Muscle layer of colon (tissue), 2 donors: ENCODE results near the gene JMJD7.

Experiments
- H3K27ac ChIP-seq: one replicate; pipeline ENCODE4 v1.7.0; 2013; ENCODE audit warnings: low read depth, mild to moderate bottlenecking, low read length, moderate library complexity
- H3K27me3 ChIP-seq, 2 donors: one replicate each; pipeline ENCODE4 v1.7.0; 2013; ENCODE audit warnings: low read length in 2 of 2, mild to moderate bottlenecking in 2 of 2; ENCODE audit not compliant: insufficient read depth in 2 of 2, control insufficient read depth in 1 of 2
- H3K36me3 ChIP-seq: one replicate; pipeline ENCODE4 v1.7.0; 2013; ENCODE audit warnings: mild to moderate bottlenecking, low read length; ENCODE audit not compliant: insufficient read depth
- H3K4me1 ChIP-seq: one replicate; pipeline ENCODE4 v1.7.0; 2013; ENCODE audit warnings: mild to moderate bottlenecking, low read length; ENCODE audit not compliant: insufficient read depth
- H3K4me3 ChIP-seq, 2 donors: one replicate each; pipeline ENCODE4 v1.7.0; 2013; ENCODE audit warnings: low read length in 2 of 2, low read depth in 1 of 2, mild to moderate bottlenecking in 1 of 2, moderate library complexity in 1 of 2
- H3K9ac ChIP-seq: one replicate; pipeline ENCODE4 v1.7.0; 2013; ENCODE audit warnings: low read length
- H3K9me3 ChIP-seq: one replicate; pipeline ENCODE4 v1.7.0; 2013; ENCODE audit warnings: mild to moderate bottlenecking, low read length
- donor health status: abdominal sarcoma.
- donor health status: Adenocarcinoma of cecum.

The JMJD7 gene

GRCh38 chr15:41814534-41814933 is 13.4 kb upstream of the JMJD7 start:
- Histone ChIP-seq H3K36me3 (peaks cover 76% of the 10 kb centered on the region), H3K4me3 (no peak overlapping the region), H3K27me3 (no peaks in the 10 kb centered on the region), H3K9me3 (no peaks in the 10 kb centered on the region), H3K27ac (no peak overlapping the region), H3K4me1 (peaks cover 6% of the 10 kb centered on the region), H3K9ac (no peak overlapping the region)

- Histone ChIP-seq H3K27ac (no peak overlapping the region), H3K9me3 (no peaks in the 10 kb centered on the region), H3K36me3 (peaks cover 96% of the 10 kb centered on the region), H3K27me3 (no peaks in the 10 kb centered on the region), H3K9ac (no peak overlapping the region), H3K4me3 (no peak overlapping the region), H3K4me1 (no peaks in the 10 kb centered on the region)
Measured at GRCh38 chr15:41816788-41817187, 11.1 kb upstream of the JMJD7 start.

GRCh38 chr15:41817327-41817726 is 10.6 kb upstream of the JMJD7 start:
- Histone ChIP-seq H3K9me3 (no peaks in the 10 kb centered on the region), H3K4me3 (no peak overlapping the region), H3K4me1 (no peaks in the 10 kb centered on the region), H3K27ac (no peak overlapping the region), H3K36me3 (peaks cover 94% of the 10 kb centered on the region), H3K9ac (no peak overlapping the region), H3K27me3 (no peaks in the 10 kb centered on the region)

- Histone ChIP-seq H3K9ac (no peak overlapping the region), H3K27ac (no peak overlapping the region), H3K9me3 (no peaks in the 10 kb centered on the region), H3K4me3 (no peak overlapping the region), H3K27me3 (no peaks in the 10 kb centered on the region), H3K4me1 (no peaks in the 10 kb centered on the region), H3K36me3 (peaks cover 92% of the 10 kb centered on the region)
Measured at GRCh38 chr15:41817781-41818180, 10.1 kb upstream of the JMJD7 start.

GRCh38 chr15:41819455-41820050 is 8.3 kb upstream of the JMJD7 start:
- Histone ChIP-seq H3K4me3 (no peak overlapping the region), H3K27me3 (no peaks in the 10 kb centered on the region), H3K4me1 (no peaks in the 10 kb centered on the region), H3K36me3 (peaks cover 90% of the 10 kb centered on the region), H3K27ac (no peak overlapping the region), H3K9ac (no peak overlapping the region), H3K9me3 (no peaks in the 10 kb centered on the region)

- no peak overlapping the region for H3K9ac ChIP-seq
- H3K36me3 ChIP-seq = peaks cover 90% of the 10 kb centered on the region
- H3K4me1 ChIP-seq = no peaks in the 10 kb centered on the region
- no peak overlapping the region for H3K27ac ChIP-seq
- no peak overlapping the region for H3K4me3 ChIP-seq
- no peaks in the 10 kb centered on the region for H3K27me3 ChIP-seq
- no peaks in the 10 kb centered on the region for H3K9me3 ChIP-seq
Measured at GRCh38 chr15:41820791-41821423, 7.0 kb upstream of the JMJD7 start.

DNA sequence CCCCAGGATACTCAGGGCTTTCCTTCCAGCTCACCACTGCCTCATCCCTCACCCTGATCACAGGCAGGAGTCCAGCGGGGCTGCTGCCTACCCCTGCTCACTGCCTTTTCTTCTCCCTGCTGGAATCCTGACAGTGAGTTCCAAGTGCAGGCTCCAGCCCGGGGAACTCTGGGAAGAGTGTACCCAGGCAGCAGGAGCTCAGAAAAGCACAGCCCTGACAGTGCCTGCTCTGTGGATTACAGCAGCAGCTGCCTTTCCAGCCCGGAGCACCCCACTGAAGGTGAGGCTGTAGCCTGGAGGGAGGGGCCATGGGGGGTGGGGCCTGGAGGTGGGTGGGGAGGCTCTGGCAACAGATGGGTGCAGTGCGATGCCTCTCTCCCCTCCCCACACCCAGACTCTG is 6.1 kb upstream of the JMJD7 start:
- peaks cover 82% of the 10 kb centered on the region for H3K36me3 ChIP-seq
- no peaks in the 10 kb centered on the region for H3K9me3 ChIP-seq
- no peaks in the 10 kb centered on the region for H3K4me1 ChIP-seq
- no peaks in the 10 kb centered on the region for H3K27me3 ChIP-seq
- no peak overlapping the region for H3K9ac ChIP-seq
- no peak overlapping the region for H3K27ac ChIP-seq
- H3K4me3 ChIP-seq = no peak overlapping the region

GRCh38 chr15:41822471-41822870 is 5.4 kb upstream of the JMJD7 start:
- no peaks in the 10 kb centered on the region for H3K9me3 ChIP-seq
- H3K36me3 ChIP-seq = peaks cover 75% of the 10 kb centered on the region
- no peaks in the 10 kb centered on the region for H3K4me1 ChIP-seq
- H3K9ac ChIP-seq = no peak overlapping the region
- H3K27me3 ChIP-seq = no peaks in the 10 kb centered on the region
- H3K27ac ChIP-seq = no peak overlapping the region
- H3K4me3 ChIP-seq = no peak overlapping the region

GRCh38 chr15:41822957-41823356 is 4.9 kb upstream of the JMJD7 start:
- H3K4me1 ChIP-seq = no peaks in the 10 kb centered on the region
- H3K9me3 ChIP-seq = no peaks in the 10 kb centered on the region
- H3K27ac ChIP-seq = no peak overlapping the region
- no peak overlapping the region for H3K4me3 ChIP-seq
- no peak overlapping the region for H3K9ac ChIP-seq
- H3K27me3 ChIP-seq = no peaks in the 10 kb centered on the region
- peaks cover 70% of the 10 kb centered on the region for H3K36me3 ChIP-seq

- Histone ChIP-seq H3K4me1 (peaks cover under 1% of the 10 kb centered on the region), H3K27me3 (no peaks in the 10 kb centered on the region), H3K9me3 (no peaks in the 10 kb centered on the region), H3K27ac (no peak overlapping the region), H3K36me3 (peaks cover 65% of the 10 kb centered on the region), H3K9ac (no peak overlapping the region), H3K4me3 (no peak overlapping the region)
Measured at GRCh38 chr15:41823502-41823901, 4.4 kb upstream of the JMJD7 start.

DNA sequence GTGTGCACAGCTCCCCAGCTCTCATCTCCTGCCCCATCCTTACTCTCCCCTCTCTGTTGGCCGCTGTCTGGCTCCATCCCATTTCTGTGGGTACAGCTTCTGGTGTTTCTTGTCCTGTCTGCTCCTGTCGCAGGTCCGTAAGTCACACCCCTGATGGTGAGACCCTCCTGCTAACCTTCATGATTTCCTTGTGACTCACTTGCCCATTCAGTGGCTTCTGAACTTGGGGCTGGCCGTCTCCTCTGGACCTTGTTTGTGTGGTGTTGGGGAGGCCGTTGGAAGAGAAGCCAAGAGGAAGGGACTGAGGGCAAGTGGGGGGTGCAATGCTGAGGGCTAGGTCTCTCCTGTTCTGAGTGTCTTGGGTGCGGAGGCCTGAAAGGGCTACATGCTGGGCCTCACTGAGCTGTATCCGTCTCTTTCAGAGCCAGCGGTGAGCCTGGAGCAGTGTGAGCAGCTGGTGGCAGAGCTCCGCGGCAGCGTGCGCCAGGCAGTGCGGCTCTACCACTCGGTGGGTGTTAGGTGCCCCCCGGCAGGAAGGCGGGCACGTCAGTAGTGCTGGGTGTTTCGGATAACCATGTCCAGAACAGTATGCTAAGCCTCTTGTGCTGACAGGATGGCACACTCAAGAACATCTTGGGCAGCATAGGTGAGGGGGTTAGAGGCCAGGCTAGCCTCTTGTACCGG is 3.7 kb upstream of the JMJD7 start:
- Histone ChIP-seq H3K9ac (no peak overlapping the region), H3K27ac (no peak overlapping the region), H3K4me3 (no peak overlapping the region), H3K9me3 (no peaks in the 10 kb centered on the region), H3K36me3 (peaks cover 58% of the 10 kb centered on the region), H3K27me3 (no peaks in the 10 kb centered on the region), H3K4me1 (peaks cover 7% of the 10 kb centered on the region)

DNA sequence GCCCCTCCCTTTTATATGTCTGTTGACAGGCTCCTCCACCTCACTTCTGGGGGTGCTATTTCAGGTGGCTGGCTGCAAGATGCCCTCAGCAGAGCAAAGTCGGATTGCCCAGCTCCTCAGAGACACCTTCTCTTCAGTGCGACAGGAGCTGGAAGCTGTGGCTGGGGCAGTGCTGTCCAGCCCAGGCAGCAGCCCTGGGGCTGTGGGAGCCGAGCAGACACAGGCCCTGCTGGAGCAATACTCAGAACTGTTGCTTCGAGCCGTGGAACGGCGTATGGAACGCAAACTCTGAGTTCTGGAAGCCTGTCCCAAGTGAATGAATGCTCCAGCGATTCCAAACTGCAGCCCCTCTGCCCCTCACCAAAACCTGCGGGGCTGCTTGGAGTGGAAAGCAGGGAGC is 2.7 kb upstream of the JMJD7 start:
- H3K9ac ChIP-seq = no peak overlapping the region
- H3K27ac ChIP-seq = no peak overlapping the region
- peaks cover 10% of the 10 kb centered on the region for H3K4me1 ChIP-seq
- no peaks in the 10 kb centered on the region for H3K9me3 ChIP-seq
- no peak overlapping the region for H3K4me3 ChIP-seq
- no peaks in the 10 kb centered on the region for H3K27me3 ChIP-seq
- peaks cover 48% of the 10 kb centered on the region for H3K36me3 ChIP-seq
